GM19467 (cell line): ENCODE data around the gene POPDC3.
A peak's percentile ranks its signal among the peaks of the same experiment; 100 is the strongest.

Experiments used
- ATAC-seq: cut with Tn5 transposase; IDR thresholded peaks from one replicate; pipeline ENCODE4 v1.9.1; 2021; ENCODE audit warnings: mild to moderate bottlenecking, moderate library complexity; ENCODE audit not compliant: unreplicated experiment

The POPDC3 gene

DNA sequence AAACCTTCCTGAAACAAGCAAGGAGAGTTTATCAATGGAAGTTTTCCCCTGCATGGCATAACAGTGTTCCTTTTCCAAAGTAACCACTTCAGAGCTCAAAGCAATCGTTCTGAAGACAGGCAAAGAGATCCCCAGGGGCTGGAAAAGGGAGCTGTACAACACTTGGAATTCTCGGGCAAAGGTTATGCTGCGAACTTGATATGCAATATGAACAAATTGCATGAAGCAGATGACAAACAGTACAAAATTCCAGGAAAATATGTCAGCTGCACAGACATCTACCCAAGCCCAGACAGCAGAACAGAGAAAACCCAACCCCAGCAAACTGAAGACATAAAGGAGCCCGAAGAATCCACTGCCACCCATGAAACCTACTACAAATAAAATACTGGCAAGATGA, 18.4 kb downstream of the POPDC3 start:
- no peak for ATAC-seq

GRCh38 chr6:105153676-105154075, 26.1 kb downstream of the POPDC3 start:
- no peak for ATAC-seq

DNA sequence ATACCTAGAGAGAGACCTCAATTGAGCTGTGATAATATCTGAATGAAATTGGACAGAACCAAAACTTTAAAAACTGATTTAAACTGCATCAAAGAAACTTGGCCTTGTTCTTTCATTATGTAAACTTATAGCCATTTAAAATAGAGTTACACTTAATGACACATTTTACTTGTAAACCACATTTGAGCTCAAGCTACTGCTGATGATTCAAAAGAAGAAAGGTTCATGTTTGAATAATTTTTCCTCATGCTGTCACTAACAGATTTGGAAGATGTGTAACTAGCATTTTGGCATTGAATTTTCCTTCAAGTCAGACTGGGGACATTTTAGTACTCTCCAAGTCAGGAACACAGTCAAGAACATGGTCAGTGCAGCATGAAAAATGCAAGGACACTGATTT, 26.9 kb downstream of the POPDC3 start:
- ATAC-seq: no peak

DNA sequence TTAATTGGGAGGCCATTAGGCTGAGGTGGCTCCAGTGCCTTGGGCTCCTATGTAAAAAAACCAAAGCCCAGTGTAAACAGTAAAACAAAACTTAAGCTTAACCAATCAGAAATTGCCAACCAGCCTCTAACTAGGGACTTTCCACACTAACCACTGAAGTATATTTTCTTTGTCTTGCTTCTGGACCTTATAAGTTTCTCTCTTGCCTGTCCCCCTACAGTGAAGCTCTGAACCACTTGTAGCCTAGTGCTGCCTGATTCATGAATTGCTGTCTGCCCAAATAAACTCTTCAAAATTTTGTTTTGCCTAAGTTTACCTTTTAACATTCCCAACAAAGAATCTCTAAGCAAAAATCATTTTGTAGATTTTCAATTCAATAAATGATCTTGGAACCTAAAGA, 28.2 kb downstream of the POPDC3 start:
- no peak for ATAC-seq

GRCh38 chr6:105138141-105138540, 41.7 kb downstream of the POPDC3 start:
- ATAC-seq: no peak

DNA sequence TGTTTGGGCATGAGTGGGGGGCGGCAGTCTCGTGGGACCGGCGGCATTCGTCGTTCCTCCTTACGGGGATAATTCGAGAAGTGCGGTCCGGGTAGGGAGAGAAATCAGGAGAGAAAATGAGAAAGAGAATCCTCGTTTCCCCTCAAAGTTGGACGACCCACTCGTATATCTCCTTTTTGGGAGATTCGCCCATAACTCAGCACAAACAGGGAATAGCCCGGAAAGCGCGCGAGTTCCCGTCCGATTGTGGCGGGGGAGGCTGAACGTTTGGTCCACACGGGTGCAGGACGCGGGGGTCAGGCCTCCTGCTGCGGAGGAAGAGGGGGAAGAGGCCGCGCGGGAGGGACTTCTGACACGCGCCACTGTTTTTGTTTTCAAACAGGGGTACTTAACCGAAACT, 42.4 kb downstream of the POPDC3 start:
- no peak for ATAC-seq

GRCh38 chr6:105136431-105137350, 43.1 kb downstream of the POPDC3 start:
- ATAC-seq: peak; percentile 54

DNA sequence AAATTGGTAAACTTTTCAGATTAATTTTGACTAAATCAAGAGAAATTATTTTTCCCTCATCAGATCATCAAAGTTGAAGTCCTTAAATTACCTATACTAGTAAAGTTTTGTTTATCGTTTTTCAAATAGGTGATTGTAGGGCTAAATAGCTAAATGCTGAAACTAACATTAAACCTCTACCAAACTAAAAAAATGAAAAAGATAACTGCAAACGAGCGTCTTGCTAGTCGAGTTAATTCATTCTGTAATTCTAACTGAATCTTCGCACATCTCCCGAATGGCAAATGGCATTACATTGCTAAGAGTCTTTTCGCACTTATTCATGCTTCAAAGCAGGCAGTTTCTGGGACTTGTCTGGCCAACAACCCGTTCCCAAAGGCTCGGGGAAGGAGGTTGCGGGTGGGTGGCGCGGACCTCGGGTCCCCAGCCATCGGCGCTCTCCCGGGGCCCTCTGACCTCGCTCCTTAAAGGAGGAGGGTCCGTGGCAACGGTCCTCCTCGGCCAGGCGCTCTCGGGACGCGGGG, 43.8 kb downstream of the POPDC3 start:
- ATAC-seq: no peak

DNA sequence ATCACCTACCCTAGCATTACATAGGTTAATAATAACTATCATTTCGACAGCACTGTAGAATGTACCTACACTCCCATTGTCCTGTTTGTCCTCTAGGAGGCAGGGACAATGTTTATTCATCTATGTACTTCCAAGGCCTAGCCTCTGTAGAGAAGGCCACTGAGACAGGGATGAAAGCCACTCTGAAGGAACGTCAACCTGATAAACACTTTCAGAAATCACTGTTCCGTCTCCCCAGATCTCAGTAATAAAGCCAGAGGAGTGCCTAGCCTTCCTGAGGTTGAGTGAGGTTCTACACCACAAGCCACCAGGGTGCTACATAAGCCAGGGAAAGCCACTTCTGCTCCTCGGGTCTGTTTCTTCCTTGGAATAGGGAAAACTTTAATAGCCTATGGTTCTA, 44.8 kb downstream of the POPDC3 start:
- no peak for ATAC-seq

GRCh38 chr6:105122717-105123116, 57.1 kb downstream of the POPDC3 start:
- no peak for ATAC-seq

DNA sequence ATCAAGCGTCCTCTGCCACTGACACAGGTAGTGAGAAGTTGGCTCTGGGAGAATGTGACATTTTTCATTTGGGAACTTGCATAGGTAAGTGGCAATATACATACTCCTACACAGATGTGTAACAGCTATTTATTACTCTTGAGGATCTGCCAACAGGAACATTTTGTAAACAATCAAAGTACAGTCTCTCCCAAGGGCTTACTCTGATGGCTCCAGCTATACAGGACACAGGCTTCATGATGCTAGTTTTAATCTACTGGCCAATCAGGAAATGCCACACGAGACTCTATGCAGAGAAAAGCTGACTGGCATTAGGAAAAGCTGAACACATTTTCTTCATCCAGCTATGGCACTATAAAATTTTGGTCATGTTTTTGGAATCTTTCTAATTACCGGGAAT, 57.8 kb downstream of the POPDC3 start:
- ATAC-seq: no peak

DNA sequence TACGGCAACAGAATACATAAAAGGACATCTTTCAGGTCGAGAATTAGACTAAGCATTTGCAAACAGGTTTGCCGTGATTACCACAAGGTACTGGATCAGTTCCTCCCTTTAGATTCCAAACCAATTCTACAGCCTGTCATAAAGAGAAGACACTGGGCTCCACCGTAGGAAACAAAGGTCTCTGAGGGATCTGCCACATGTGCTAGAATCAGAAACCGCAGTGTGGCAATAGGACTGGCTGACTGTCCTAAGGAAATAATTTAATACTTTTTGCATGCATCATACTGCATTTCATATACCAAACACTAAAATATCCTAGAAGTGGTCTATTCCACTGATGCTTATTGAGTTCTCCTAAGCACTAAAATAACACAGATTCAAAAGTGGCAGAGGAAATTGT, 59.2 kb downstream of the POPDC3 start:
- no peak for ATAC-seq

GRCh38 chr6:105116150-105116549, 63.7 kb downstream of the POPDC3 start:
- ATAC-seq: no peak

DNA sequence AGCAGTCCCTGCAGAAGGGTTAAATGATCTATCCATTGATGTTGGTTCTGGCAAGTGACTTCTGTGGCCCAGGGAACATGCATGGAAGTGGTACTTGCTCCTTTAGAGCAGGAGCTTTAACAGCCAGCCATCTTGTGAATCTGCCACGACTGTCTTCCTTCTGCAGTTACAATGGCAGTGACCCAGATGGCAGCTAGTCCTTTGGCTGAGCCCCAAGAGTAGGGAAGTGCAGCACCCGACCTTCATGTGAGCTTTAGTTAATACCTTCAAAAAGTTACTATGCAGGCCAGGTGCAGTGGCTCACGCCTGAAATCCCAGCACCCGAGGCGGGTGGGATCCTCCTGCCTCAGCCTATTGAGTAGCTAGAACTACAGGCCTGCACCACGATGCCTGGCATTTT, 66.4 kb downstream of the POPDC3 start:
- ATAC-seq: no peak

DNA sequence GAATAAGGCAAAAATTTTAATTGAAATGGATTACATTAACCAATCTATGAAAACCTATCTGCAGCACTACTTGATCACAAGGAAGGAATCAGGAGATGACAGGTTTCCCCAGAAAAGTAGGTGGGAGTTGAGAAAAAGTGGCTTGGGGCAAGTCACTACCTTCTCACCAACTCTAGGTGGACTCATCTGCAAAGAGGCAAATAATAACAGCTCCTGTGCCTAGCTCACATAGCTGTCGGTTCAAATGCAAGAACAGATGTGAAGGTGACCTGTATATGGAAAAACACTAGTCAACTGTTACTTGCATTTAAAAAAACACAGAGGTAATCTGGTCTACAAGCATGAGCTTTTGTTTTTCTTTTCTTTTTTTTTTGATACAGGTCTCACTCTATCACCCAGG, 67.2 kb downstream of the POPDC3 start:
- no peak for ATAC-seq

DNA sequence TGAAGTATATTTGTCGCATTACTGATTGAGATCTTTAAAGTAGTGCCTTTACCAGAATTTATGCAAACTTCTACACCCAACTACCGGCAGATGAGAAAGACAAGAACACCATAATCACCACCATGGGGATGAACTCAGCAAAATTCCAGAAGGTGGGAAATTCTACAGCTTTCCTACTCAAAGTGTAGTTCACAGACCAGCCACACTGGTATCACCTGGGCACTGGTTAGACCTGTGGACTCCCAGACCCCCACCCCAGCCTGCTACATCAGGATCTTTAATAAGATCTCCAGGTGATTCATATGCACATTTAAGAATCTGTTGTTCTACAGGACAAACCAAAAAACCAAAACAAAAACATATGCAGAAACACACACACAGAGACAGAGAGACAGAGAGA, 67.9 kb downstream of the POPDC3 start:
- no peak for ATAC-seq

DNA sequence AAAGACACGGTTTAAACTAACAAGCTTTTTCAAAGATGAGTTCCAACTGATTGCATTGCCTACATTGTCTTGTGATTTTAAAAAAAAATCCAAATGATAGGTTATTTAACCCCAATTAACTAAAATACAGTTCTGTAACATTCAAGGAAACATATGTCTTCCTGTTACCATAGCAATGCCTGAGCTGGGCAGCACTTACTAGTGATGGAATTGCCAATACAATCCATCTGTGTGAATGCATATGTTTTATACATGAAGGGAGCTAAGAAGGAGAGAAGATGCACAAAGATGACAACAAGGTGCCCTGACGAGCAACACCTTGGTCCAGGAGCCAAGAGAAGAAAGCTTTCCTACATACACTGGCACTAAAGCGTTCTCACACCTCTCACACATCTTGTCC, 68.7 kb downstream of the POPDC3 start:
- ATAC-seq: no peak

- no peak for ATAC-seq
Observed at GRCh38 chr6:105109955-105110895, 69.6 kb downstream of the POPDC3 start.

- ATAC-seq: no peak
Observed at GRCh38 chr6:105108631-105109262, 71.1 kb downstream of the POPDC3 start.
